Stimulated activated CD4-positive, alpha-beta T cell treated with anti-CD3 and anti-CD28 coated beads, Interleukin-1b, Interleukin-23, amount 100 ng/mL, for 4 hours (primary cell): ENCODE results near the gene PROK1.

Experiments
- DNase-seq, 2 donors: peaks; one replicate each; pipeline ENCODE4 v3.0.0-alpha.2; 2020; ENCODE audit warnings: low read depth in 2 of 2

The PROK1 gene

DNA sequence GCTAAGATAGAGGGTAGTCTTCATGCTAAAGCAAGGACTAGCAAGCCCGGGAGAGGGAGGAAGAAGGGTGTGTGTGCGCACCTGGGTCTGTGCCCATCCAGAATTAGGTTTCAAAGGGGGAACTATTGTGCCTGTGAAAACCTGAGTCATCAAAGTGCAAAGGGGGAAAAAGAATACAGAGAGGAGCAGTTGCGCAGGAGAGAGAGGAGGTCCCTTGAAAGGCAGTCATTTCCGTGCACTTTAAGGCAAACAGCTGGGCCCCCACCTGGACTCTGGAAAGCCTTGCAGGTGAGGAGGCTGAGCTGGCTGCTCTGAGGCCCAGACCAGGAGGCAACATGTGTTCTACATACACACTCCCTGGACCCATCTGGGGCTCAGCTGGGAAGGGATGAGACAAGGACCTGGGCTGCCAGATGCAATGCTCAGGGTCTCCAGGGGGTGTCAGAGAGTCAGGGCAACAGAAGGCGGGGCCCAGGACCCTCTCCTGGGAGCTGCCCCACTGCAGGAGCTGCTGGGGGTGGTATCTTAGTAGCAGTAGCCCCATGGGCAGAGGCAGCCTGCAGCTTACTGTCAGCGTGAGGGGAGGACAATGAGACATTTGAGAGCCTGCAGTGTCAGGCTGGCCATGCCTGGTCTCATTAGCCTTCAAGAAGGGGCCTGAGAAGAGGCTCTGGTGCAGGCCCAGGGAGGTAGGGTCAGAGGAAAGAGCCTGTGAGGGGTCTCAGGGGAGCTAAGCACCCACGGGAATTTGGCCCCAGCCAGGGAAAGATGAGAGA, 14.3 kb downstream of the PROK1 start:
- DNase-seq = no peak

DNA sequence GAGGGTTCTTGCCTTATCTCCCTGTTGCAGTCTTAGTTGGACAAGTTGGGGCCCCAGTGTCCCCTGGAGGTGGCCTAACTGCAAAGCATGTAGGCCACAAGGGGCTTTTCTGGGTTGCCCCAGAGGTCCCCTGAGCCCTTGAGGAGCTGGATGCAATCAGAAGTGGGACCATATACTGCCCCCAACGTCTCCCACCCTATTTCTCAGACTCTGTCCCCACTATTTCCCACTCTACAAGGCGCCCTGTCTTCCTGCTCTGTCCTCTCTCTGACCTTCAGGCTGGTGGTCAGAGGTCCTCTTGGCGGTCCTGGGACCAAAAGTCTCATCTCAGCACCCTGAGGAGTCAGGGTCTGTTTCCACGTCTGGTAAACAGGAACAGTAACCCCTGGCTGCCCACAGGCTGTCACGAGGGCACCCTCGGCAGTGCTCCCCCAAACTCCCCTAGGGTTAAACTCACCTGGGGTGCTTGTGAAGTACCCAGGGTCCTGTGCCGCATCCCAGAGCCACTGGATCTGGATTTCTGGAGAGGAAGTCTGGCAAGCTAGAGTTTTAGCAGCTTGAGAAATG, 14.9 kb downstream of the PROK1 start:
- DNase-seq = no peak

DNA sequence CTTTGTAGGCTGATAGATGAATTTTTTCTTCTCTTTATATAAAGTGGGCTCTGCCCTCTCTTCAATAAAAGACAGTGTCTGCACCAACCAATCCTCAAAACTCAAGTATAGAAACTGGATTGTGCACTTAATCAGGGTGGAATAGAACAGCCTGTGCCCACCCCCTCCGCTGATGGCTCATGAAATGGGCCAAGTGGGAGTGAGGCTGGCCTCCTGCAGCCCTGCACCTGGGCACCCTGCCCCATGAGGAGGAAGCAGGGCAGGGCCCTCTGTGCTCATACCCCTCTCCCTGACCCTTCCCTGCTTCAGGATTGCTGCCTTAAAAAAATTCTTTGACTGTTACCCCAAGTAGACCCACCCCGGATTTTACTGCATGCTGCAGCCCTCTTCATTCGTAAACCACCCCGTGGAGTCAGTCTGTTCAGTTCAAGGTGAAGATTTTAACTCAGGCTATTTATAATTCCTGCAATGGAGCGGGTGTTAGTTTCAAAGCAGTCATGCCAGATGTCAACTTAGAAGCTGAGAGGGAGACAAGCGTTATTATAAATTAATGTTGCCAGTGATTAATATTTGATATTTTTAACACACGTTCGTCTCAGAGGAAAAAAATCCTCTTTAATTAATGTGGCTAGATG, 15.8 kb downstream of the PROK1 start:
- no peak for DNase-seq

DNA sequence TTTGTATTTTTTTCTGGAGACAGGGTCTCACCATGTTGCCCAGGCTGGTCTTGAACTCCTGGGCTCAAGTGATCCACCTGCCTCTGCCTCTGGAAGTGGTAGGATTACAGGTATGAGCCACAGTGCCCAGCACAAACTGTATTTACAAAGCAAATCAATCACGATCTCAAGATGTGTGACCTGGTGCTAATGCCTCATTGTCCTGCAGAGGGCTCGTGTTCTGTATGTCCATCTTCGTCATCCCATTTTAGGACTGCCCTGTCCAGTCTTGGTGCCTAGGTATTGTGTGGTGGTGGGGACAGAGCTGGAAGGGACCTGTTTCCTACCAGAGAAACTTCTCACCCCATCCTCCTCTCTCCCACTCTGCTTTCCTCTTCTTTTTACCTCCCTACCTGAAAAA, 20.2 kb downstream of the PROK1 start:
- DNase-seq = no peak

DNA sequence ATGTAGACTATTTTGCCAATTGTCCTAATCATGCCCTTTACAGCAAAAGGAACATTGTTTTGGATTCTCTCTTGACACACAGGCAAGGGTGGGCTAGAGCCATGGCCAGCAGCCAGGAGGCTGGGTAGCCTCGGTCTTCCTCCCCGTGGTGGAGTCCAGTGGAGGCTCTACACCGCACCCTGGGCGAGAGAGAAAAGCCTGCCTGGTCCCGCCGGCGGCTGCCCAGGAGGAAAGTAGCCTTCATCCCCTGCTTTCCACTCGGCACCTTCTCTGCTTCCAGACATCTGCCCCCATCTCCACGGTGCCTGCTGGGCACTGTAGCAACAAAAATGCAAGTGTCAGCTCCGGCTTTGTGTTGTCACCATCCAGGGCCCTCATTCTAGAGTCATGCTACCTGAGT, 21.6 kb downstream of the PROK1 start:
- no peak for DNase-seq

DNA sequence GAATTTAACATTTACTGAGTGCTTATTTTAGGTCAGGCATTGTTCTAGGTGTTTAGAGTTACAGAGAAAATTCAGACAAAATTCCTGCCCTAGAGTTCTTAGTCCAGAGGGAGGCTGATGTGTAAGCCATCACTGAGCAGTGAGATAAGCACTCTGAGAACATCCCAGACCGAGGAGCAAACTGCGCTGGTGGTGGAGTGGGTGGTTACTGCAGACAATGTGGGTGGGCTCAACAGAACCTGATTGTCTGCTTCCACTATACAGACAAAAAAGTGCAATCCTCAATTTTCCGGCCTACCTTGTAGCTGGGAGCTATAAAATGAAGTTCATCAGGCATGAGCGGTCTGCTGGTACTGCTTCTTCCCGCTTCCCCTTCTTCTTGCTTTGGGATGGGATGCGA, 23.5 kb downstream of the PROK1 start:
- no peak for DNase-seq

DNA sequence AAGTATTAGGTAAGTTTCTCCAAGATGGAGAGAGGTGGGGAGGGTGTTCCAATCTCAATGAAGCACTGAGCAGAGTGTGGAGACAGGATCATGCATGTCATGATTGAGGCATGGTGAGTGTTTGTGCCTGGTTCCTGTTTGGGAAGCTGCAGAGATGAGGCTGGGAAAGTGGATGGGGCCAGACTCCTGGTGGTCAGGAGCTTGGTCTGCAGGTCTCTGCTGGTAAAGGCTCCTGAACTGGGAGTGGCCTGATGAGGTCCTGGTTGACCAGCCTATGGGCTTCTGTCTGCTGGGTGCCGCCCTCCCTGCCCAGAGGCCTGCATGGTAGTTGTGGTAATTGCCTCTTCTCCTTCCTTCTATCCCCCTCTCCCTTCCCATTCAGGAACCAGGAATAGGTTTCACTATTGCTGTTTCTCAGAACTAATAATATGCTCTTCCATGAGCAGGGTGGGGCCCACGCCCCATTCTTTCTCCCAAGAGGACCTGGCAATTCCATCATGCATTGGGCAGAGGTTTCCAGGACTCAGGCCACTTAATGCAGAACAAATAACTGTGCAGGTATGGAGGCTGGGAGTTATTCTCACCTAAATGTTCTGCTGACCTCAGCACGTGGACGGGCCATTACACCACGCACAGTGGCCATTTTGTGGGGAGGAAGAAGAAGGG, 24.5 kb downstream of the PROK1 start:
- DNase-seq = no peak

DNA sequence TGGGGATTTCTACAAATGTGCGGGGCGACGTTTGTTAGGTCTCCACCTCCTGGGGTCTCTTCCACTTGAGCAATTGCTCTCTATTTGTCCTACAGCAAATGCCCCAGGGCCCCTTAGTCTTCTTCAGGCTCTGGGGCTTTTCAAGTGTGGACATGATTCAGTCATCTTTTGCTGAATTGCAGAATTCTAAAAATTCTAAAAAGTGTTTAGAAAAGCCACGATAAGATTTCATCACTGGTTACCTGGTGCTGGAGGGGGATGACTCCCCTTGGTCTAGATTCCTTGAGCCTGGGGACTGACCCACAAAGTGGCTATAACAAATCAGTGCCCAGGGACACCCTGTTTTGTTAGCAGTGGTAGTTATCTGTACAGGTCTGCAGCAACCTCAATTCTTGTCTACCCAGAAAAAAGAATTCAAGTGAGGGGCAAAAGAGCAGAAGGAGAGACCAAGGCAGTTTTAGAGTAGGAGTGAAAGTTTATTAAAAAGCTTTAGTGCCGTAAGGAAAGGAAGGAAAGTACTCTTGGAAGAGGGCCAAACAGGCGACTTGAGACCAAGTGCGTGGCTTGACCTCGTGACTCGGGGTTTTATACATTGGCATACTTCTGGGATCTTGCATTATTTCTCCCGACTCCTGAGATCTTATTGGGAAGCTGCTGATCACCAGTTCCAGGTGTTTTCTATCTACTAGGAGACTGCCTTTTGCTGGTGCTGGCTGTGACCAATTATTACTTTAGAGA, 25.2 kb downstream of the PROK1 start:
- DNase-seq = no peak

DNA sequence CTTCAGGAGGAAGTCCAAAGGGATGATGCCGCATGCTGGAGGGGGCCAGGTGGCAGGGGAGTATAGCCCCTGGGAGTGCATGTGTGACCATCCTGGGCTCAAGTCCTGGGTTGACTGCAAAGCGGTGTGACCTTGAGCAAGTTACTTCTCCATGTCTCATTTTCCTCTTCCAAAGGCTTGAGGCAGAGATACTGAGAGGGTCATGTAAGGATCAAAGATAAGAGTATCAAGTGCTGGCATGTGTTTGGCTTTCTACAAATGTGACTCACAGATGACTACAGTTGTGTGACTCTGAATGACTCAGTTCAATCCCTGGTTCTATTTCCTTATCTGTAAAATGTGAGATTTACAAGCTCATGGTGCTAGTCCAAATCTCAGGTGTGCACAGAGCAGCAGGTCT, 26.1 kb downstream of the PROK1 start:
- no peak for DNase-seq

DNA sequence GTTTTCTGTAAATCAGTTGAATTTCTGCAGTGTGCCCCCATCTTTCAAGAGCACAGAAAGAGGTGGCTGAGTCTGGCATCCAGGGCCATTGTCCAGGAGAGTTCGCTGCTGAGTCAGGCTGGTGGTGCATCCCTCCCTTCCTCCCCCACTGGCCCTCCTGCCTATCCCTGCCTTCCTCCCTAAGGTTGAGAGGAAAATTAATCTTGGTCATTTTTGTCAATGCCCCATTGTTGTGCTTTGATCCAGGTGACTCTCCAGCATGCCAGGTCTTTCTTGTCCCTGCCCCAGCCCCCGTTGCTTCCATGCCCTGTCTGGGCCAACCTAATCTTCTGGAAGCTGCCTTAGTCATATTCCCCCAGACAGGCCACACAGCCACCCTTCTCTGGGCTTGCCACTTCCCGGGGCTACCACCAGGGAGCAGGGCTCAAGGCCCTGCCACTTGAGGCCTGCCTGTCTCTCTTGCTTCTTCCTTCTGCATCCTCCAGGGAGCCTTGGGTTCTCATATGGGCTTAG, 26.6 kb downstream of the PROK1 start:
- DNase-seq = no peak

DNA sequence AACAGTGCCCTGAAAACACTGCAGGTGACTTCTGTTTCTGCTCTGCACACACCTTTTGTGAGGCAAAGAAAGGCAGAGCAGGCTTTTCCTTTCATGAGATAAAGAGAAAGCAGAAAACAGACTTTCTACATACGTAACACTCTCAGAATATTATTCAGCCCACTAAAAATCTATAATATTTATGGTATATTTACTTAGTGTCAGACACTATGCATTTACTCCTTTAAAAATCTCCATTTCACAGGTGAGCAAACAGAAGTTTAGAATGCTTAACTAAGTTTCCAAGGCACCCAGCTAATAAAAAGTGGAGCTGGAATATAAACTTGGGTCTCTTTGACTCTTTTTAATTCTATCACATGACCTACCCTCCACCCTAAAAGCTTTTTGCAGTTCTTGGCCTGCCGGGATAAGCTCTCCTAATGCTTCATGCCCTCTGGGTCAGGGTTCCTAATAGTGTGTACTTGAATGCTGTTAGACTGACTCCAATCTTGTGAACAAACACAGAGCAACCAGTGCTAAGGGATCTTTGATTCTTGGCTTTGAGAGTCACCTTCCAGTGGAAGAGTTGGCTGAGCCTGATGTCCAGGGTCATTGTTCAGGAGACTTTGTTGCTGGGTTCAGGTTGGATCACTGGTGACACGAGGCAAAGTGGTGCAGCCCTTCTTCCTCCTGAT, 27.2 kb downstream of the PROK1 start:
- DNase-seq = no peak

DNA sequence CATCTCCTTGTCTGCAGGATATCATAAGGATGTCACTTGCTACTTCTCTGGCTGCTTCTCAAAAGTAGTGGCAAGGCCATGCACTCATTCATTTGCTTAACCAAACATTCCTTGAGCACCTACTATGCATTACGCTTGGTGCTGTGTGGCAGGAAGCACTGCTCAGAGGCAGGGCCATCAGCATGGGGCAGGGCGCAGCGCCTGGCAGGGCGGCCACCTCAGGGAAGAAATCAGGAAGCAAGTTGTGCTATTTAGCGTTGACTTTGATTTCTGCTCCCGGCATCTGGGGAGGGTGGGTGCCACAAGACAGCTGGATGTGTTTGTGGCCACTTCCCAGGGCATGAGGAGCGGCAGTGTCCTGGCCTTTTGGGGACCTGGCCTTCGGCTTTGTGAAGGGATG, 27.9 kb downstream of the PROK1 start:
- DNase-seq = no peak

DNA sequence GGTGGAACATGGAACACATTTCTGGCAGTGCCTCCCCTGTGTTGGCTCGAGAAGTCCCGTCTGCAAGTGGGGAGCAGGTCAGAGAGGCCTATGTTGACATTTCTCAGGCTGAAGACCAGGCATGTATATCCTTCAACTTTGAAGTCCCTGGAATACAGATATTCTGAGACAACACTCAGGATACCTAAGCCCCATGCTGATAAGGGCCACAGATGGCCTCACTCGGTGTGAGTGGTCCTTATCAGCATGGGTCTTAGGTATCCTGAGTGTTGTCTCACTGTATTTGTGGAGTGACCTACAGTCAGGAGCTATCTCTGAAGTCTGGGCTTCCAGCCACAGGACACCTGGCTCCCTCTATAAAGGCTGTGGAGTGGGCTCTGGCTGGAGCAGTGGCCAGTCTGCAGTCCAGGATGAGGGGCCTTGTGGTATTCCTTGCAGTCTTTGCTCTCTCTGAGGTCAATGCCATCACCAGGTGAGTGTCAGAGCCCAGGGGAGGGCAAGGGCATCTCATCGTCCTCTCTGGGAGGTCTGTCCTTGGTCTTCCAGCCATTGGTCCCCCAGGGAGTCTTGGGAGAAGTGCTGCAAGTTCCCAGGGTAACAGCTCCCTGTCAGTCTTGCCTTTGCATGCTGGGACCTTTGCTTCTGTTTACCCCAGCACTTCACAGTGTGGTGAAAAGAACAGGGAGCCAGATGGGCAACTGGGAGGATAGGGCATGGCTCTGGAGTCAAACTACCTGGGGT, 29.6 kb downstream of the PROK1 start:
- no peak for DNase-seq

DNA sequence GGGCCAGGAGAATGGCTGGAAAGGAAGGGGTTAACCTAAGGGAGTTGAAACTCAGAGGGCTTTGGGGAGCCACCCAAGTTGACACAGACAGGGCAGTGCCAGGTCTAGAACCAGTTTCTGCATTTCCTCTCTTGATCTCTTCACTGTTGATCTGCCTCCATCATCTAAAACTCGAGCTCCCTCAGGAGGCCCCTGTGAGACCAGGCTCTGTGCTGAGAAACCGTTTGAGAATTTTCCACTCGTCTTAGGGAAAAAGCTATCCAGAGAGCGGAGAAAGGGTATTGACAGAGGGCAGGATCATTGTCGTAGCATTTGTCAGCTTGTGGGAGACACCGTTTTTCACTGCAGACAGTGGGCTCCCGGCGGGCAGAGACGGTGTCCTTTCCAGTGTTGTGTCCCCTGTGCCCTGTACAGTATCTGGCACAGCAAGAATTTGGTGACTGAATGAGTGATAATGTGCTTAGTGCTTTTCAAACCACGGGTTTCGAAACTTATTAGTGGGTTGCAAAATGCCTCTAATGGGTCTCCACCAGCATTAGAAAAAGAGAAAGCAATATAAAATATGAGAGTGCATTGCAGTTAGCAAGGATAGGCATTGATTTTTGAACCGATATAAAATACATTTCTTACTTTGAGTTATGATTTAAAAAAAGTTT, 31.1 kb downstream of the PROK1 start:
- DNase-seq = no peak

DNA sequence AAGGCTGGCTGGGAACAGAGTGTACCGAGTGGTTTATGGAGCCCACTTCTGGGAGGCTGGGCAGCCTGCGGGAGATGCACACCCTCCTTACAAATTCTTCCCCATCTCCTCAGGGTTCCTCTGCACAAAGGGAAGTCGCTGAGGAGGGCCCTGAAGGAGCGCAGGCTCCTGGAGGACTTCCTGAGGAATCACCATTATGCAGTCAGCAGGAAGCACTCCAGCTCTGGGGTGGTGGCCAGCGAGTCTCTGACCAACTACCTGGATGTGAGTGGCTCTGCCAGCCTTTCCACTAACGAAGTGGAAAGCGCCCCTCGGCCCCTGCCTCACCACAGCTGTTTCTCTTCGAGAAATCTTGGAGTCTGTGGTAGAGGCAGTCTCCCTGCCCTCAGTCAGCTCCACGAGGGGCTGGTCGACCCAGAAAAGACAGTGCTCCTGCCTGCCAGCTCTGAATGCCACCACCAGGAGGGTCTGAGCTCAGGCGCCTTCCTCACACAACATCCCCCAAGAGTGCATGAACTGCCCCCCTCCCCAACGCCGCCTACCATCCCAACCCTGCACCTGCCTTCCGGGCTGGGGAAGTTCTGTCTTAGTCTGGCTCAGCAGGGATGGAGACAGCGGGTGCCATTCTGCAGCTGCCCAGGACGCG, 31.8 kb downstream of the PROK1 start:
- DNase-seq = no peak

DNA sequence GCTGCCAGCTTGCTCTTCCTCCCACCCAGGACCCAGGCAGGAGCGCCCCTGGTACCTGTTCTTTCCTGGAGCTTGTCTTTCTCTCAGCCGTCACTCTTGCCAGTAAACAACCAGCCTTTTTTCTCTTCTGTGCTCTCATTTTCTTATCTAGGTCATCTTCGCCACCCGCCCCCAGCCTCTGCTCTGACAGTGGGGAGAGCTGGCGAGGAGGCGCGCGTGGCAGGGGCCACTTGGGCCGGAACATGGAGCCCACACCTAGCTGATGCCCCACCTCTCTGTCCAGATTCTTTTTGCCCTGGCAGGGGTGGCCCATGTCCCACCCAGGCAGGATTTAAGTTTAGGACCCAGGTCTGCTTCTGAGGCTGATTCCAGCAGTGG, 32.3 kb downstream of the PROK1 start:
- no peak for DNase-seq

DNA sequence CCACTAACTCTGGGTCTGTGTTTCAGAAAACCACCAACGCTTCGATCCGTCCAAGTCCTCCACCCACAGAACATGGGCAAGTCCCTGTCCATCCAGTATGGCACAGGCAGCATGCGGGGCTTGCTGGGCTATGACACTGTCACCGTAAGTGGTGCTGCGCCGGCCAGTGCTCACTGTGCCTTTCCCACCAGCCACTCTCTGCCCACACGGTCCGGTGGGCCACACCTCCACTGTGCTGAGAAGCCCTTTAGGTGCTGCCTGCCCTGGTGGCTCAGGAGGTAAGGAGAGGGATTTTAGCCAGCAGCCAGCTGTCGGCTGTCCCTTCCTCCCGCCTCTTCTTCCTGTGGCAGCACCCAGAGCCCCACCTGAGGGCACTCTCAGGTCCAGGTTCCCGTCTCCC, 33.9 kb downstream of the PROK1 start:
- DNase-seq = no peak

DNA sequence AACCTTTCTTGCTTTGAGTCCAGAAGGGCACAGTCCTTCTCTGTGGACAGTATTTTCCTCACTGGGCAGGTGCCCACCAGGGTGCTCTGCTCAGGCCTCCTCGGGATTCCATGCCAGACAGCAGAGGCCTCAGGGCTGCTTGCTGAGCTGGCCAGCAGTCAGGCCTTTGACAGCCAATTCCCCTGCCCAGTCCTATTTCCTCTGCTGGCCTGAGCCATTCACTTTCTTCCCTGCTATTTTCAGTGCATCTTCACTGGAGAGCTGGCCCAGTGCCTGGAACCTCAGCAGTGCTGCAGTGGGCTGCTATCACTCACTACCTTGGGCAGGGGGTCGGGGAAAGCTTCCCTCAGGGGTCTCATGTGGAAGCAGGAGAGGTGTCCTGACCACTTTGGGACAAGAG, 34.8 kb downstream of the PROK1 start:
- no peak for DNase-seq

DNA sequence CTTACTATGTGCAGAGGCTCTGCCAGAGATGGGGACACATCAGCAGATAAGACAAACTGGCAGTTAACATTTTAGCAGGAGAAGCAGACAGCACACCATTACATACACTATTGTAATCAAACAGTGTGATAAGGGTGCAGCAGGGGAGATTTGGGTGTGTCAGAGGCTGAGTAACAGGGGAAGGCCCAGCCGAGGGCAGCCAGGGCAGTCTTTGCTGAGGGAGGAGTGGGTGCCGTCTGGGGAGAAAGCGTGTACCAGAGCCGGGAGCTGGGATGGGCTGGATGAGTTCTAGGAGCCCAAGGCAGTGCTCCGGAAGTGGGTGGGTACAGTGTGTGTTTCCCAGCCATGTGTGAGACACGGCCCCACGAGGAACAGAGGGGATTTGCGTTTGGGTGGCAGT, 36.8 kb downstream of the PROK1 start:
- DNase-seq = no peak

DNA sequence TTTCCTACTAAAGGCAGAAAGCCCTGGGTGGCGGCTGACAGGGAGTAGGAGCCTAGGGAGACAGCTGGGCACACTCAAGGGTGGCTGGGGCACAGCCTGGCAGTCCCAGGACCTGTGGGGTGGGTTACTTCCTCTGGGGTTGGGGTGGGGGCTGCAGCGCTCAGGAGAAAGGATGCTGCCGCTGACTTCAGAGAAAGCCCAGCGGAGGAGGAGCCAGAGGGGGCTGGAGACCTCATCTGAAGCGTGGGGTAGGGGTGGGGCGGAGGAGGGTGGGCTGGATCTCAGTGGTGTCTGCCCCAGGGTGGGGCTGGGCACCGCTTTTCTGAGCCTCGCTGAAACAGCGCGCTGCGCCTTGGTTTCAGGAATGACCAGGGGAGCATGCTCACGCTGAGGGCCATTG, 37.2 kb downstream of the PROK1 start:
- no peak for DNase-seq
